ENCODE results near the gene CEP152. TPM values are rescaled to one million over a fixed set of nuclear protein-coding genes. Genes with fewer than 3 reads are reported as not detected.

CEP152 gene
- total and polyA plus RNA-seq, 2 of the 13 experiments (the other 11 are each of a cell fraction or from before 2014, with no cell fraction given) = 1.3 to 14.7 TPM

- TF ChIP-seq, protein P1, sequence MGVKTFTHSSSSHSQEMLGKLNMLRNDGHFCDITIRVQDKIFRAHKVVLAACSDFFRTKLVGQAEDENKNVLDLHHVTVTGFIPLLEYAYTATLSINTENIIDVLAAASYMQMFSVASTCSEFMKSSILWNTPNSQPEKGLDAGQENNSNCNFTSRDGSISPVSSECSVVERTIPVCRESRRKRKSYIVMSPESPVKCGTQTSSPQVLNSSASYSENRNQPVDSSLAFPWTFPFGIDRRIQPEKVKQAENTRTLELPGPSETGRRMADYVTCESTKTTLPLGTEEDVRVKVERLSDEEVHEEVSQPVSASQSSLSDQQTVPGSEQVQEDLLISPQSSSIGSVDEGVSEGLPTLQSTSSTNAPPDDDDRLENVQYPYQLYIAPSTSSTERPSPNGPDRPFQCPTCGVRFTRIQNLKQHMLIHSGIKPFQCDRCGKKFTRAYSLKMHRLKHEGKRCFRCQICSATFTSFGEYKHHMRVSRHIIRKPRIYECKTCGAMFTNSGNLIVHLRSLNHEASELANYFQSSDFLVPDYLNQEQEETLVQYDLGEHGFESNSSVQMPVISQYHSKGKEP (CRISPR knock-in tag; IDR thresholded peaks at IDR 0.05) = no peak
- TF ChIP-seq ZNF496 (CRISPR knock-in tag; IDR thresholded peaks at IDR 0.05; ENCODE audit: insufficient replicate concordance) = no peak
- TF ChIP-seq AKNA (CRISPR knock-in tag; IDR thresholded peaks at IDR 0.05; ENCODE audit: borderline replicate concordance) = no peak
- no peak for TF ChIP-seq ZNF367 (CRISPR knock-in tag; IDR thresholded peaks at IDR 0.05; ENCODE audit: borderline replicate concordance)
- TF ChIP-seq, protein P2, sequence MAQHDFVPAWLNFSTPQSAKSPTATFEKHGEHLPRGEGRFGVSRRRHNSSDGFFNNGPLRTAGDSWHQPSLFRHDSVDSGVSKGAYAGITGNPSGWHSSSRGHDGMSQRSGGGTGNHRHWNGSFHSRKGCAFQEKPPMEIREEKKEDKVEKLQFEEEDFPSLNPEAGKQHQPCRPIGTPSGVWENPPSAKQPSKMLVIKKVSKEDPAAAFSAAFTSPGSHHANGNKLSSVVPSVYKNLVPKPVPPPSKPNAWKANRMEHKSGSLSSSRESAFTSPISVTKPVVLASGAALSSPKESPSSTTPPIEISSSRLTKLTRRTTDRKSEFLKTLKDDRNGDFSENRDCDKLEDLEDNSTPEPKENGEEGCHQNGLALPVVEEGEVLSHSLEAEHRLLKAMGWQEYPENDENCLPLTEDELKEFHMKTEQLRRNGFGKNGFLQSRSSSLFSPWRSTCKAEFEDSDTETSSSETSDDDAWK (CRISPR knock-in tag; IDR thresholded peaks at IDR 0.05) = no peak
- TF ChIP-seq HMGXB3 (CRISPR knock-in tag; IDR thresholded peaks at IDR 0.05; ENCODE audit: borderline replicate concordance) = no peak
Observed at GRCh38 chr15:48806151-48806550, 4.7 kb downstream of the CEP152 start (continued).
